ENCODE measurements around the gene MSANTD2. TPM values are rescaled to one million over a fixed set of nuclear protein-coding genes. Genes with fewer than 3 reads are reported as not detected.

MSANTD2 gene
- total and polyA plus RNA-seq, 12 donors, result 2.4 to 15.9 (median 3.4) TPM

DNA sequence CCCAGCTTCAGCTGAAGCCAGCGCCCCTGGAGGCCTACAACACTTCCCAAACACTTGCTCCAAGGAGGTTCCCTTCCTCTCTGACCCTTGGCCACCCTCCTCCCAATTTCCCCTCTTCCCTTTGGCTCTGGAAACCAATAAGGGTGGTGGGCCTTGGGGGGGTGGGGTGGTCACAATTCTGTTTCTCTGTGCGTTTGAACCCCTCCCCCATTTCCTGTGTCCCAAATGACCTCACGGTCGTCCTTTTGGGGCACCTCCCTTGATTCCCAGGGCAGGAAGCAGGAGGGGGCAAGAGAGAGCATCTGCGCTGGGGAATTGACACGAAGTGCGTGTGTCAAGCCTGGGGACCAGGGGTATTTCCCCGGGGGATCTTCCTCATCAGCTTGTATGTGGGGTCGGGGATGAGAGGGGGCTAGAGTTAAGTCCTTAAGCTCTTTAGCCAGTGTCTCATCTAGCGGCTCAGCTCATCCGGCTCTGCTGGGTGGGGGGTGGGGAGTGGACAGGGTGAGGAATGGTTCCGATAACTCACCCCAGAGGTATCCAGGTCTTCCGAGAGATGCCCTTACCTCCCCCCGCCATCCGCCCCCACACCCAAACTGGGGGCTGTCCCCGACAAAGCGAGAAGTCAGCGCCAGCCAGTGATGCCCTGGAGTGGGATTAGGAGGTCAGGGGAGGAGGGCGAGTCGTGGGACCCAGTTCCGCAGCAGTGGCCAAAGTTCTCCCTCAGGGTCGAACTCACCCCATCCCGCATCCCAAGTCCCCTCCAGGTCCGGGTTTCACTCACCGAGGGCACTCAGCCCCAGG is 38.7 kb downstream of the MSANTD2 start:
- H3K36me3 ChIP-seq, result peaks cover 0 to 34% (median 0%) of the 10 kb centered on the region in 9 donors
- H3K27me3 ChIP-seq, result peaks cover 0 to 68% (median 53%) of the 10 kb centered on the region in 7 donors
- 14 to 15% methylated on average over 25 of the region's 25 CpGs for WGBS, 2 donors
- ATAC-seq, result peak in 7 of 8 donors; percentile 12 to 58 (median 26)
- intact Hi-C loops (cut with DNase I), result loop anchor here in 9 of 10 donors (2.0 to 10.0 kb wide), 9 partner anchors 36 to 93 kb away; partner anchors contain the start of genes SIAE (in 5 of the 9), SPA17 (in 5 of the 9) and MSANTD2 (in 1 of the 9)
- peak overlapping the region; percentile 61 to 94 (median 78) for H3K4me3 ChIP-seq
- H3K9me3 ChIP-seq, result no peaks in the 10 kb centered on the region
- peaks cover 12 to 60% (median 53%) of the 10 kb centered on the region in 9 donors for H3K4me1 ChIP-seq
- DNase-seq, result peak; percentile 29 to 81
- peak overlapping the region; percentile 86 to 99 (median 98) for H3K27ac ChIP-seq
- TF ChIP-seq, protein P1, sequence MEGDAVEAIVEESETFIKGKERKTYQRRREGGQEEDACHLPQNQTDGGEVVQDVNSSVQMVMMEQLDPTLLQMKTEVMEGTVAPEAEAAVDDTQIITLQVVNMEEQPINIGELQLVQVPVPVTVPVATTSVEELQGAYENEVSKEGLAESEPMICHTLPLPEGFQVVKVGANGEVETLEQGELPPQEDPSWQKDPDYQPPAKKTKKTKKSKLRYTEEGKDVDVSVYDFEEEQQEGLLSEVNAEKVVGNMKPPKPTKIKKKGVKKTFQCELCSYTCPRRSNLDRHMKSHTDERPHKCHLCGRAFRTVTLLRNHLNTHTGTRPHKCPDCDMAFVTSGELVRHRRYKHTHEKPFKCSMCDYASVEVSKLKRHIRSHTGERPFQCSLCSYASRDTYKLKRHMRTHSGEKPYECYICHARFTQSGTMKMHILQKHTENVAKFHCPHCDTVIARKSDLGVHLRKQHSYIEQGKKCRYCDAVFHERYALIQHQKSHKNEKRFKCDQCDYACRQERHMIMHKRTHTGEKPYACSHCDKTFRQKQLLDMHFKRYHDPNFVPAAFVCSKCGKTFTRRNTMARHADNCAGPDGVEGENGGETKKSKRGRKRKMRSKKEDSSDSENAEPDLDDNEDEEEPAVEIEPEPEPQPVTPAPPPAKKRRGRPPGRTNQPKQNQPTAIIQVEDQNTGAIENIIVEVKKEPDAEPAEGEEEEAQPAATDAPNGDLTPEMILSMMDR (IDR thresholded peaks at IDR 0.05), result peak in 3 of 9 donors; percentile 10 to 32 (median 10)

DNA sequence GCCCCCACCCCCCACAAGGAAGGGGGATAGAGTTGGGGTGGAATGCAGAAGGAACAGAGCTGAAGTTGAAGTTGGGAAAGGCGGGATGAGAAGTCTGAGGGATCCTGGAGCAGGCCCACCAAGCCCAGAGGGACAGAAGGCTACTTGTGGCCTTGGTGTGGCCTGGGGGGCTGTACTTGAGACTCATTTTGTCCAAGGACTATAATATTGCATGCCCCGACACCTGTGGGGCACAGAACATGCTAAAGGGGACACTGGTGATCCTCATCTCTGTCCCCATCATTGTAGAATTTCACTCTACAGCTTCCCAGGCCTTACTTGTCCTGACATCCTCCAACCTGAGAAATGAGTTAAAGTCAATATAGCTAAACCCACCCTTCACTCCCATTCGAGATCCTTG is 39.4 kb downstream of the MSANTD2 start:
- intact Hi-C loops (cut with DNase I), result loop anchor here in 6 of 10 donors (5.0 to 10.0 kb wide), 6 partner anchors 36 to 89 kb away; partner anchors contain the start of genes MSANTD2 (in 1 of the 6), SIAE (in 1 of the 6) and SPA17 (in 1 of the 6)
- ATAC-seq (no peak), DNase-seq (no peak)
- peaks cover 0 to 75% (median 57%) of the 10 kb centered on the region in 7 donors for H3K27me3 ChIP-seq
- H3K36me3 ChIP-seq, result peaks cover 0 to 35% (median 6%) of the 10 kb centered on the region in 9 donors
- TF ChIP-seq, protein P1 (IDR thresholded peaks at IDR 0.05), result no peak
- WGBS, 2 donors, result 51% methylated on average over 3 of the region's 3 CpGs
- H3K4me3 ChIP-seq, result peak overlapping the region; percentile 61 to 94 (median 78)
- H3K9me3 ChIP-seq, result no peaks in the 10 kb centered on the region
- peak overlapping the region; percentile 86 to 99 (median 98) for H3K27ac ChIP-seq
- peaks cover 12 to 67% (median 60%) of the 10 kb centered on the region in 9 donors for H3K4me1 ChIP-seq

DNA sequence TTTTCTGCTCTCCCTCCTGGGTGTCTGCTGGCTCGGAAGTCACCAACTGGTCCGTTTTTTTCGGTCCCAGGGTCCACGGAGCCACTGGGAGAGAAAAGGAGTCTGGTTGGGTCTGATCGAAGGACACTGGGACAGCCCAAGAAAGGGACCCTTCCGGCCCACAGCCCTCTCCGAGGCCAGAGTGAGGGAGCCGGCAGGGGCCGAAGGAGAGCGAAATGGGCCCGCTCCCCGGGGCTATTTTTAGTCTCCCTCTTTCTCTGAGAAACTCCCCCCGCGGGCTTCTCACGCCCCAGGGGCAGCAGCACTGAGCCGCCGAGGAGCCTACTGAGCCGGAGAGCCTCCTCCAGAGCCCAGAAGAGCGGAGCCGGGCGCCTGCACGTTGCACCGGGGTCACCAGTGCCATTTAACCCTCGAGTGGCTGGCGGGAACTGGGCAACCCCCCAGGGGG is 40.0 kb downstream of the MSANTD2 start:
- intact Hi-C loops (cut with DNase I), result loop anchor here in 6 of 10 donors (5.0 to 10.0 kb wide), 6 partner anchors 37 to 88 kb away; partner anchors contain the start of genes MSANTD2 (in 1 of the 6), SIAE (in 1 of the 6) and SPA17 (in 1 of the 6)
- peak; percentile 56 to 69 for DNase-seq
- no peaks in the 10 kb centered on the region for H3K9me3 ChIP-seq
- peak overlapping the region; percentile 61 to 94 (median 78) for H3K4me3 ChIP-seq
- WGBS, 2 donors, result 4% methylated on average over 25 of the region's 25 CpGs
- H3K36me3 ChIP-seq, result peaks cover 0 to 35% (median 6%) of the 10 kb centered on the region in 9 donors
- H3K27ac ChIP-seq, result peak overlapping the region; percentile 86 to 99 (median 98)
- H3K27me3 ChIP-seq, result peaks cover 0 to 76% (median 57%) of the 10 kb centered on the region in 7 donors
- peak in 7 of 8 donors; percentile 4 to 25 (median 8) for ATAC-seq
- H3K4me1 ChIP-seq, result peaks cover 12 to 71% (median 66%) of the 10 kb centered on the region in 9 donors
- TF ChIP-seq, protein P1 (IDR thresholded peaks at IDR 0.05), result no peak
